HG02970 (cell line): ENCODE data around the gene LRRC53.

Experiments used
- ATAC-seq: cut with Tn5 transposase; IDR thresholded peaks from one replicate; pipeline ENCODE4 v1.9.1; 2021; ENCODE audit warnings: mild to moderate bottlenecking, moderate library complexity, moderate number of reproducible peaks; ENCODE audit not compliant: unreplicated experiment, low FRiP score

LRRC53 gene

GRCh38 chr1:74512170-74512915 lies at the start of gene LRRC53:
Gene LRRC53, minus strand, starts transcription at chr1:74512611. Its CDS starts 29,262 bp downstream, at chr1:74483349.
- ATAC-seq = no peak

GRCh38 chr1:74549932-74550331 lies 37.5 kb upstream of the LRRC53 start:
- ATAC-seq = no peak

GRCh38 chr1:74548961-74549750 lies 36.7 kb upstream of the LRRC53 start:
- no peak for ATAC-seq

GRCh38 chr1:74545821-74546220 lies 33.4 kb upstream of the LRRC53 start:
- no peak for ATAC-seq

GRCh38 chr1:74534241-74534640 lies 21.8 kb upstream of the LRRC53 start:
- no peak for ATAC-seq

- ATAC-seq = no peak
These were observed 19.4 kb upstream of the LRRC53 start for GRCh38 chr1:74531796-74532195.

GRCh38 chr1:74530892-74531291 lies 18.5 kb upstream of the LRRC53 start:
- ATAC-seq = no peak

GRCh38 chr1:74528123-74528522 lies 15.7 kb upstream of the LRRC53 start:
- ATAC-seq = no peak

GRCh38 chr1:74526708-74527107 lies 14.3 kb upstream of the LRRC53 start:
- ATAC-seq = no peak

- ATAC-seq = no peak
These were observed 11.6 kb upstream of the LRRC53 start for GRCh38 chr1:74523873-74524480.

GRCh38 chr1:74522148-74522547 lies 9.7 kb upstream of the LRRC53 start:
- no peak for ATAC-seq

GRCh38 chr1:74517599-74518051 lies 5.2 kb upstream of the LRRC53 start:
- peak; percentile 66 for ATAC-seq

- no peak for ATAC-seq
These were observed 1.2 kb upstream of the LRRC53 start for GRCh38 chr1:74513411-74514300.

- ATAC-seq = no peak
These were observed 4.0 kb downstream of the LRRC53 start for GRCh38 chr1:74508449-74508848.

GRCh38 chr1:74505928-74506710 lies 6.3 kb downstream of the LRRC53 start:
- ATAC-seq = no peak

- no peak for ATAC-seq
These were observed 7.4 kb downstream of the LRRC53 start for GRCh38 chr1:74504933-74505512.

GRCh38 chr1:74504125-74504932 lies 8.1 kb downstream of the LRRC53 start:
- ATAC-seq = peak; percentile 78

- ATAC-seq = no peak
These were observed 9.6 kb downstream of the LRRC53 start for GRCh38 chr1:74502858-74503257.
